CD14-positive monocyte (primary cell): ENCODE results near the gene LYRM4. TPM values are rescaled to one million over a fixed set of nuclear protein-coding genes. Genes with fewer than 3 reads are reported as not detected.
A peak's percentile ranks its signal among the peaks of the same experiment; 100 is the strongest.

Experiments used
- DNase-seq, 3 donors: peaks; one replicate each; pipeline ENCODE4 v3.0.0-alpha.2; 2011 to 2022
- H2AFZ ChIP-seq: 2 replicates; pipeline ENCODE4 v1.6.0; 2012; ENCODE audit warnings: mild to moderate bottlenecking, low read depth, low read length, inconsistent platforms; ENCODE audit not compliant: insufficient read depth, poor library complexity, severe bottlenecking
- H3K27ac ChIP-seq, 2 donors: 1 replicate in 1 of 2; 2 replicates in 1 of 2; pipeline ENCODE4 v1.5.1; 2012 to 2013; ENCODE audit warnings: low read length in 2 of 2, control low read depth in 1 of 2, inconsistent platforms in 1 of 2, low read depth in 1 of 2, mild to moderate bottlenecking in 1 of 2
- H3K27me3 ChIP-seq, 2 donors: one replicate each; pipeline versions ENCODE4 v1.6.0 to v1.6.1; 2011 to 2013; ENCODE audit warnings: low read length in 2 of 2; ENCODE audit not compliant: control insufficient read depth in 2 of 2, insufficient read depth in 2 of 2
- H3K36me3 ChIP-seq, 2 donors: replicated peaks in 1 of 2; 1 replicate in 1 of 2; 2 replicates in 1 of 2; pipeline versions ENCODE4 v1.5.1 to v1.6.1; 2012 to 2013; ENCODE audit warnings: low read length in 2 of 2, control low read depth in 1 of 2, inconsistent platforms in 1 of 2, mild to moderate bottlenecking in 1 of 2; ENCODE audit not compliant: insufficient read depth in 2 of 2, control insufficient read depth in 1 of 2
- H3K4me1 ChIP-seq, 2 donors: 1 replicate in 1 of 2; 2 replicates in 1 of 2; pipeline versions ENCODE4 v1.5.1 to v1.6.1; 2012 to 2013; ENCODE audit warnings: low read length in 2 of 2, control low read depth in 1 of 2, inconsistent platforms in 1 of 2, mild to moderate bottlenecking in 1 of 2, moderate library complexity in 1 of 2; ENCODE audit not compliant: insufficient read depth in 2 of 2, control insufficient read depth in 1 of 2
- H3K4me2 ChIP-seq: replicated peaks from 2 replicates; pipeline ENCODE3; 2012; ENCODE audit warnings: low read length, moderate library complexity, mild to moderate bottlenecking; ENCODE audit not compliant: poor library complexity, severe bottlenecking; ENCODE audit errors: extremely low read depth
- H3K4me3 ChIP-seq, 3 experiments: fragments of 200-600 bp in 1 of 3; sonication (generic) in 1 of 3; replicated peaks in 1 of 3; 1 replicate in 2 of 3; 2 replicates in 1 of 3; pipeline ENCODE4 v1.5.1; 2011 to 2013; ENCODE audit warnings: low read length in 3 of 3, mild to moderate bottlenecking in 3 of 3, control low read depth in 2 of 3, low read depth in 2 of 3, inconsistent platforms in 1 of 3, moderate library complexity in 1 of 3
- H3K79me2 ChIP-seq: 2 replicates; pipeline ENCODE4 v1.6.0; 2012; ENCODE audit warnings: mild to moderate bottlenecking, control low read depth, inconsistent platforms, low read length, moderate library complexity; ENCODE audit not compliant: insufficient read depth
- H3K9ac ChIP-seq: 2 replicates; pipeline ENCODE4 v1.6.0; 2017; ENCODE audit warnings: low read length, mild to moderate bottlenecking; ENCODE audit not compliant: insufficient read depth, poor library complexity, severe bottlenecking
- H3K9me3 ChIP-seq, 2 donors: replicated peaks in 1 of 2; 1 replicate in 1 of 2; 2 replicates in 1 of 2; pipeline versions ENCODE4 v1.5.1 to v1.6.1; 2012 to 2013; ENCODE audit warnings: low read length in 2 of 2, control low read depth in 1 of 2; ENCODE audit not compliant: control insufficient read depth in 1 of 2, insufficient read depth in 1 of 2
- H4K20me1 ChIP-seq: 2 replicates; pipeline ENCODE4 v1.6.0; 2012; ENCODE audit warnings: mild to moderate bottlenecking, low read length, control low read depth, moderate library complexity; ENCODE audit not compliant: insufficient read depth
- H3K27ac Mint-ChIP-seq, 7 donors: one replicate each; pipeline ENCODE4 v1.8.0; 2020; ENCODE audit warnings: mild to moderate bottlenecking in 7 of 7, mixed read lengths in 7 of 7, moderate library complexity in 6 of 7, inconsistent platforms in 2 of 7
- H3K27me3 Mint-ChIP-seq, 3 donors: one replicate each; pipeline ENCODE4 v1.8.0; 2021 to 2022; ENCODE audit warnings: low read depth in 3 of 3, mild to moderate bottlenecking in 3 of 3, mixed read lengths in 3 of 3, moderate library complexity in 3 of 3, inconsistent platforms in 1 of 3
- H3K36me3 Mint-ChIP-seq, 2 donors: one replicate each; pipeline ENCODE4 v1.8.0; 2020; ENCODE audit warnings: mixed read lengths in 2 of 2, inconsistent platforms in 1 of 2, mild to moderate bottlenecking in 1 of 2
- H3K4me1 Mint-ChIP-seq: one replicate; pipeline ENCODE4 v1.8.0; 2020; ENCODE audit warnings: mild to moderate bottlenecking, mixed read lengths
- H3K4me3 Mint-ChIP-seq, 2 donors: one replicate each; pipeline ENCODE4 v1.8.0; 2020; ENCODE audit warnings: mild to moderate bottlenecking in 2 of 2, mixed read lengths in 2 of 2, moderate library complexity in 1 of 2
- H3K9me3 Mint-ChIP-seq, 7 donors: one replicate each; pipeline ENCODE4 v1.8.0; 2020 to 2022; ENCODE audit warnings: mixed read lengths in 7 of 7, mild to moderate bottlenecking in 6 of 7, moderate library complexity in 6 of 7, inconsistent platforms in 2 of 7
- WGBS: methylation state at CpG from one replicate; pipeline ENCODE4 v1.1.5; 2013; ENCODE audit warnings: missing lambda C conversion rate; ENCODE audit not compliant: insufficient coverage; 5-methylcytosine and 5-hydroxymethylcytosine counted together
- intact Hi-C, 2 donors: fragments of 100-400 bp; cut with micrococcal nuclease; formaldehyde crosslinking; loops; one replicate each; pipeline versions ENCODE4 v1.15.0 to v1.15.1; 2023
- polyA plus RNA-seq, 3 donors: library from polyadenylated mRNA; depleted of rRNA in 1 of 3; unstranded in 2 of 3; stranded (reverse) in 1 of 3; fragments of 300-500 nt in 2 of 3; fragments of >200 nt in 1 of 3; fragmentation: Illumina TruSeq in 2 of 3; gene quantifications; 1 replicate in 2 of 3; 2 replicates in 1 of 3; pipeline ENCODE4 v1.2.3, GENCODE V29; 2012 to 2021
- TF ChIP-seq, protein P1 (sequence below): fragments of 200-600 bp; IDR thresholded peaks from one replicate; pipeline ENCODE4 v1.8.0; 2022; ENCODE audit warnings: antibody characterized with exemption, mild to moderate bottlenecking

Gene LYRM4
- polyA plus RNA-seq, 3 donors: 13.7 to 19.6 (median 18.1) TPM

DNA sequence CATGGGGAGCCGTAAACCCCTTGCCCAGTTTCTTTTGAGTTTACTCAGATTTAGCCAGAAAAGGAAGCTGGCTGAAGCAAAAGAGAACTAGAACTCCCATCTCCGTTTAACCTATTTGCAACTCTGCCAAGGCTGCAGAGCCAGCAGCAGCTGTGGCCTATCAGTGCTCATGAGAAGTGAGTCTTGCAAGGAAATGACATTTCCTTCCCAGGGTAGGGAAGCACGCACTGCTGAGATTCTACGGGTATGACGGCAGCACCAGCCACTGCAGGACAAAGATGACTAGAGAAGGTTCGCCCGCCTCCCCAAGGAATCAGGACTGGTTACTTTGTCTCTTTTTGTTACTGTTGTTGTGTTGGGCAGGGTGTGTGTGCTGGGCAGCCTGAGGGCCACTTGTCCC, 128.0 kb downstream of the LYRM4 start:
- intact Hi-C loops: no loop called here
- Histone ChIP-seq H3K4me2 (peak overlapping the region; percentile 27), H3K4me3 (no peak overlapping the region), H3K9ac (peak overlapping the region; percentile 10), H3K27me3 (no peaks in the 10 kb centered on the region), H3K27ac (peak overlapping the region; percentile 18 to 45), H3K36me3 (no peaks in the 10 kb centered on the region), H3K4me1 (peaks cover 14 to 18% of the 10 kb centered on the region in 2 donors), H4K20me1 (no peaks in the 10 kb centered on the region), H2AFZ (no peak overlapping the region), H3K79me2 (no peaks in the 10 kb centered on the region), H3K9me3 (no peaks in the 10 kb centered on the region)
- H3K9me3 Mint-ChIP-seq: peaks cover 0 to 3% (median 0%) of the 10 kb centered on the region in 7 donors
- peak overlapping the region; percentile 2 to 83 (median 70) for H3K27ac Mint-ChIP-seq
- peak; percentile 18 to 70 (median 41) for DNase-seq
- H3K4me3 Mint-ChIP-seq: peak overlapping the region; percentile 65 to 79
- peaks cover 33% of the 10 kb centered on the region for H3K4me1 Mint-ChIP-seq
- WGBS: 17% methylated on average over 6 of the region's 7 CpGs
- TF ChIP-seq, protein P1, sequence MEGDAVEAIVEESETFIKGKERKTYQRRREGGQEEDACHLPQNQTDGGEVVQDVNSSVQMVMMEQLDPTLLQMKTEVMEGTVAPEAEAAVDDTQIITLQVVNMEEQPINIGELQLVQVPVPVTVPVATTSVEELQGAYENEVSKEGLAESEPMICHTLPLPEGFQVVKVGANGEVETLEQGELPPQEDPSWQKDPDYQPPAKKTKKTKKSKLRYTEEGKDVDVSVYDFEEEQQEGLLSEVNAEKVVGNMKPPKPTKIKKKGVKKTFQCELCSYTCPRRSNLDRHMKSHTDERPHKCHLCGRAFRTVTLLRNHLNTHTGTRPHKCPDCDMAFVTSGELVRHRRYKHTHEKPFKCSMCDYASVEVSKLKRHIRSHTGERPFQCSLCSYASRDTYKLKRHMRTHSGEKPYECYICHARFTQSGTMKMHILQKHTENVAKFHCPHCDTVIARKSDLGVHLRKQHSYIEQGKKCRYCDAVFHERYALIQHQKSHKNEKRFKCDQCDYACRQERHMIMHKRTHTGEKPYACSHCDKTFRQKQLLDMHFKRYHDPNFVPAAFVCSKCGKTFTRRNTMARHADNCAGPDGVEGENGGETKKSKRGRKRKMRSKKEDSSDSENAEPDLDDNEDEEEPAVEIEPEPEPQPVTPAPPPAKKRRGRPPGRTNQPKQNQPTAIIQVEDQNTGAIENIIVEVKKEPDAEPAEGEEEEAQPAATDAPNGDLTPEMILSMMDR: no peak
- H3K36me3 Mint-ChIP-seq: peaks cover 0 to 3% of the 10 kb centered on the region in 2 donors
- H3K27me3 Mint-ChIP-seq: peaks cover 0 to 2% (median 0%) of the 10 kb centered on the region in 3 donors

DNA sequence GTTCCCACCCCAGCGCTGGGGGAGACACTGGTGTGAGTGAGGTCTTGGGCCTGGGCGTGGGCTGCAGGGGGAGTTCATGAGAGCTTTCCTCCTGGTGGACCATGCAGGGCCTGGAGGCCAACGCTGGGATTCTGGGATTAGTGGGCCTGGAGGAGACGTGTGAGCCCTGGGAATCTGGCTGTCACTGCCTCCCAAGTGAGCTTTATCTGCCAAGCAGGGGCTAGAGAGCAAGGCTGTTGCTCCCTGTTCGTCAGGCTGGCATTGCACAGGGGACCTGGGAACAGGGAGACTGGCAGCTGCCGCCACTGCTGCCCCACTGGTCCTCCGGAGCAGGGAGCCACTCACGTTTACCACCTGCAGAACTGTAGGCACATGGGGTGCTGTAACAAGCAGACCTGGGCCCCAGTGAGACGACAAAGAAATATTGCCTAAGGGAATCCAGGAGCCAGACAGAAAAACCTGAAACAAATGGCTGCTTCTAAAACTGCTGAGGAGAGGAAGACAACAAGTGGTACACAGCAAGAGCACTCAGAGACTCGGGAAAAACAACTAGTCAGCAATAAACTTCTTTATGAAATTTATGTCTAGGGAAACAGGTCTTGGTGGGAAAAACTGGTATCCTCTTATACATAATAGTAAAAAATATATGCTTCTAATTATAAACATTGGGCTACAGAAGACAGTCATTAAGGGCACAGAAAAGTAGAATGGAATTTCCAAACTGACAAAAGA, 130.4 kb downstream of the LYRM4 start:
- Mint-ChIP-seq H3K4me1 (peaks cover 28% of the 10 kb centered on the region), H3K27me3 (peaks cover 0 to 2% (median 0%) of the 10 kb centered on the region in 3 donors), H3K36me3 (peaks cover 0 to 3% of the 10 kb centered on the region in 2 donors), H3K4me3 (no peak overlapping the region), H3K9me3 (no peaks in the 10 kb centered on the region), H3K27ac (no peak overlapping the region)
- no peak overlapping the region for H3K4me3 ChIP-seq
- TF ChIP-seq, protein P1: no peak
- H3K27me3 ChIP-seq: no peaks in the 10 kb centered on the region
- no peak overlapping the region for H3K27ac ChIP-seq
- H3K79me2 ChIP-seq: no peaks in the 10 kb centered on the region
- peaks cover 14 to 18% of the 10 kb centered on the region in 2 donors for H3K4me1 ChIP-seq
- no peaks in the 10 kb centered on the region for H4K20me1 ChIP-seq
- no peak overlapping the region for H3K9ac ChIP-seq
- H3K36me3 ChIP-seq: no peaks in the 10 kb centered on the region
- intact Hi-C loops: no loop called here
- WGBS: 96% methylated on average over 9 of the region's 10 CpGs
- H2AFZ ChIP-seq: no peak overlapping the region
- no peak overlapping the region for H3K4me2 ChIP-seq
- no peaks in the 10 kb centered on the region for H3K9me3 ChIP-seq
- no peak for DNase-seq
